ENCODE measurements around the gene ASAP2. TPM values are rescaled to one million over a fixed set of nuclear protein-coding genes. Genes with fewer than 3 reads are reported as not detected.

Gene ASAP2
- total RNA-seq, 1 donor from 2014 or later, result 10.0 TPM

DNA sequence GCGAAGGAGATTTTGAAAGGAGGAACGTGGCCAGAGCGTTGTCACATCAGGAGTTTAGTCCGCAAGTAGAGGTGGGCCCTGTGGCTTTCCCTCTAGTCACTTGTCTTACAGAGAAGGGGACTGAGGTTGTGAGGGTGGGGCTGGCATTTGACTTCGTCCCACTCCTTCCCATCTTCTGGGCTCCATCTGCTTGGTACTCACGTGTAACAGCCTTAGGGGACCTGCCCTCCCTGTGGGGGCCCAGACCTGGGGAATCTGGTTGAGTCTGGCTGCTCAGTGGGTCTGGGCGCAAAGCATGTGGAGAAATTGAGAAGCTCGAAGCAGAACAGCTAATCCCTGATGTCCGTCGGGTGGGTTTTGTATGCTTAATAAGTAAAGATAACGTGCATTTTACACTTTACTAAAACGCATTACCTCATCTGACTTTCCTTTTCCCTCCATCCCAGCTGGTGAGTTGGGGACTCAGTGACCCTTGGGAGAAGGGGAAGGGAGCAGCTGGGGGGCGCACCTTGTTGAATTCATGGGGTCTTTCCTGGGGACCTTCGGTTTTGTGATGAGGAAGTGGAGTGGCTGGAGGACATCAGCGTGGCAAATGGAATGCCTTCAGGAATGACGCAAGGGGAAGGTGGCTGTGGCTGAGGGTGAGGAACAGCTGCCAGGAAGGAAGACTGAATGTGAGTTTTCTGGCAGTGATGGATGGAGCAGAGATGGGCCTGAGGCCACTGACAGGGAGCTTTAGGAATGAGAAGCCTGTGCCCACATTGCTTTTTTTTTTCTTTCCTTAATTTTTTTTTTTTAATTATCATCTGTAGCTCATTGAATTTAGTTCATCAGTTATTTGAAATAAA, 44.8 kb downstream of the ASAP2 start:
- TF ChIP-seq, protein P1, sequence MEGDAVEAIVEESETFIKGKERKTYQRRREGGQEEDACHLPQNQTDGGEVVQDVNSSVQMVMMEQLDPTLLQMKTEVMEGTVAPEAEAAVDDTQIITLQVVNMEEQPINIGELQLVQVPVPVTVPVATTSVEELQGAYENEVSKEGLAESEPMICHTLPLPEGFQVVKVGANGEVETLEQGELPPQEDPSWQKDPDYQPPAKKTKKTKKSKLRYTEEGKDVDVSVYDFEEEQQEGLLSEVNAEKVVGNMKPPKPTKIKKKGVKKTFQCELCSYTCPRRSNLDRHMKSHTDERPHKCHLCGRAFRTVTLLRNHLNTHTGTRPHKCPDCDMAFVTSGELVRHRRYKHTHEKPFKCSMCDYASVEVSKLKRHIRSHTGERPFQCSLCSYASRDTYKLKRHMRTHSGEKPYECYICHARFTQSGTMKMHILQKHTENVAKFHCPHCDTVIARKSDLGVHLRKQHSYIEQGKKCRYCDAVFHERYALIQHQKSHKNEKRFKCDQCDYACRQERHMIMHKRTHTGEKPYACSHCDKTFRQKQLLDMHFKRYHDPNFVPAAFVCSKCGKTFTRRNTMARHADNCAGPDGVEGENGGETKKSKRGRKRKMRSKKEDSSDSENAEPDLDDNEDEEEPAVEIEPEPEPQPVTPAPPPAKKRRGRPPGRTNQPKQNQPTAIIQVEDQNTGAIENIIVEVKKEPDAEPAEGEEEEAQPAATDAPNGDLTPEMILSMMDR (IDR thresholded peaks at IDR 0.05; ENCODE audit: borderline replicate concordance), result no peak
- no peaks in the 10 kb centered on the region for H3K27me3 ChIP-seq (ENCODE audit: low read depth)
- H3K4me3 ChIP-seq, result no peak overlapping the region
- no peaks in the 10 kb centered on the region for H3K9me3 ChIP-seq (replicated peaks)
- H3K4me1 ChIP-seq, result peaks cover 80% of the 10 kb centered on the region
- H3K36me3 ChIP-seq, result no peaks in the 10 kb centered on the region
- no peak for DNase-seq
- intact Hi-C loops (cut with micrococcal nuclease), result no loop called here
- peak overlapping the region; percentile 62 for H3K27ac ChIP-seq (replicated peaks)

DNA sequence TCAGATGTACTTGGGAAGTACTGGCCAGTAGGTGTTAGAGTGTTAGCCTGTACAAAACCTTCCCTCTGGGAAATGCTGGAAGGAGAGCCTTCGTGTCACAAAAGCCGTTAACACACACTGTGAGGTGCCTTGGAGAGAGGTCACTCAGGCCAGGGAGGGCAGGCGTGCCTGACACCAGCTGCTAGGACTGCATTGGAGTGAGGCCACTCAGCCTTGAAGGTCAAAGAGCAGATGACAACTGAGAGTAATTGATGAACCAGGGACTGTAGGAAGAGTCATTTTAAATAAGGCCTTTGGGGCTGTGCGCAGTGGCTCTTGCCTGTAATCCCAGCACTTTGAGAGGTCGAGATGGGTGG, 45.4 kb downstream of the ASAP2 start:
- H3K9me3 ChIP-seq (replicated peaks), result no peaks in the 10 kb centered on the region
- H3K27me3 ChIP-seq (ENCODE audit: low read depth), result no peaks in the 10 kb centered on the region
- H3K4me1 ChIP-seq, result peaks cover 80% of the 10 kb centered on the region
- no peaks in the 10 kb centered on the region for H3K36me3 ChIP-seq
- TF ChIP-seq, protein P1 (IDR thresholded peaks at IDR 0.05; ENCODE audit: borderline replicate concordance), result no peak
- peak overlapping the region; percentile 62 for H3K27ac ChIP-seq (replicated peaks)
- no peak for DNase-seq
- H3K4me3 ChIP-seq, result no peak overlapping the region
- intact Hi-C loops (cut with micrococcal nuclease), result no loop called here

DNA sequence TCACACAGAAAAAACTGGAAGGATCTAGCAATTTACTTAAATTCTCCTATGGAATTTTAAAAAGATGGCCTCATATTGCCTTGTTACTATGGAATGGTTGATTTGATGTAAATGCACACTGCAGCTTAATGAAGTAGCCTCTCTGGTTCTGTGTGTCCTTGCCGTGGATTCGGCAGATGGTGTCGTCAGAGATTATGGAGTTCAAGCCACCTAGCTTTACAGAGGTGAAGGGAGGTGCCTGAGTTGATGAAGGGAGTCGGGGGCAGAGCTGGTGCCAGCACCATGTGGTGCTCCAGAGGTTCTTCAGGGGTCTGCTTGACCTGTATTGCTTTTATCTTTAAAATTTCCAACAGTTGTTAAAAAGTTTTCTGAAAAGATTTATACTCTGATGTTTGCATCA, 48.8 kb downstream of the ASAP2 start:
- H3K4me1 ChIP-seq, result peaks cover 80% of the 10 kb centered on the region
- intact Hi-C loops (cut with micrococcal nuclease), result no loop called here
- TF ChIP-seq, protein P1 (IDR thresholded peaks at IDR 0.05; ENCODE audit: borderline replicate concordance), result no peak
- no peak overlapping the region for H3K4me3 ChIP-seq
- no peaks in the 10 kb centered on the region for H3K27me3 ChIP-seq (ENCODE audit: low read depth)
- no peaks in the 10 kb centered on the region for H3K9me3 ChIP-seq (replicated peaks)
- H3K27ac ChIP-seq (replicated peaks), result peak overlapping the region; percentile 1
- H3K36me3 ChIP-seq, result no peaks in the 10 kb centered on the region
- DNase-seq, result no peak

DNA sequence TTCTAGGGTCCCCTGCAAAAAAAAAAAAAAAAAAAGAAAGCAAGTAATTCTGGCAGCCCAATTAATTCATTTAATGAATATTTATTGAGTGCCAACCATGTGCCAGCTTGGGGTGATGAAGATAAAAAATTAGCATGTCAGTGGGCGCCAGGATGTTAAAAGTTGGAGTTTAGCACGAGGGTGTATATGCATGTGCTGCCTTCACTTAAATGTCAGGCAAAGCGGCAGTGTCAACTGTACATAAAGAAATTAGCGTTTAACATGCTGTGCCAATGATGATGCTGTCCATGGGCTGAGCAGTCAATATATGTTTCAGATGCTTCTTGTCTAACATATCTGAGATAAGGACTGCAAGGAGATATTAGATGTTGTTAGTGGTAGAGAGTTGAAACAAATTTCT, 49.5 kb downstream of the ASAP2 start:
- intact Hi-C loops (cut with micrococcal nuclease), result no loop called here

DNA sequence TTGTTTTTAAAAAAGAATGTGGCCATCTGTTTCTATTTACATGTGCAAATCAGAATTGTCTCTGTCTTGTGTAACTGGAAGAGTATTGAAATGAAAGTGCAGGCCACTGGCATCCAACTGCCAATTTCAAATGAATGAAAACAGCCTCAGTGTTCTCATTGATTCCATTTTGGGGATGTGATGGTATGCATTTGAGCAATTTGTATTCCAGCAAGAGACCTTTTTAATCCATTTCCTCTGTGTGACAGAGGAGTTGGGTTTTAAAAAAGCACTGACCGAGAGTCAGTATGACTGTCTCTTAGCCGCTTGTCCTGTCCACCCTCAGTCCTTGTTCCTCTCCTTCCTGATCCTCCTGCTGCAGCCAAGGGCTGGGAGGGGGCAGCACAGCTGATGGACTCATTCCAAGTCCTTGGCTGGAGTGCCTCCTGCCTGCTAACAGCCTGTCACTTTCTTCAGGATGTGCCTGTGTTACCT, 50.0 kb downstream of the ASAP2 start:
- TF ChIP-seq, protein P1 (IDR thresholded peaks at IDR 0.05; ENCODE audit: borderline replicate concordance), result no peak
- no peak for DNase-seq
- no peaks in the 10 kb centered on the region for H3K36me3 ChIP-seq
- H3K27me3 ChIP-seq (ENCODE audit: low read depth), result no peaks in the 10 kb centered on the region
- no peaks in the 10 kb centered on the region for H3K9me3 ChIP-seq (replicated peaks)
- intact Hi-C loops (cut with micrococcal nuclease), result no loop called here
- H3K27ac ChIP-seq (replicated peaks), result peak overlapping the region; percentile 90
- peaks cover 80% of the 10 kb centered on the region for H3K4me1 ChIP-seq
- no peak overlapping the region for H3K4me3 ChIP-seq

More for the DNA sequence above, 49.5 kb downstream of the ASAP2 start:
- H3K4me1 ChIP-seq, result peaks cover 80% of the 10 kb centered on the region
- no peaks in the 10 kb centered on the region for H3K9me3 ChIP-seq (replicated peaks)
- H3K27ac ChIP-seq (replicated peaks), result peak overlapping the region; percentile 90
- H3K36me3 ChIP-seq, result no peaks in the 10 kb centered on the region
- no peaks in the 10 kb centered on the region for H3K27me3 ChIP-seq (ENCODE audit: low read depth)
- TF ChIP-seq, protein P1 (IDR thresholded peaks at IDR 0.05; ENCODE audit: borderline replicate concordance), result no peak
- DNase-seq, result no peak
- no peak overlapping the region for H3K4me3 ChIP-seq
